ENCODE measurements around the gene MAGED4. TPM values are rescaled to one million over a fixed set of nuclear protein-coding genes. Genes with fewer than 3 reads are reported as not detected.

The MAGED4 gene
- total RNA-seq, 1 donor from 2014 or later = 75.6 TPM

DNA sequence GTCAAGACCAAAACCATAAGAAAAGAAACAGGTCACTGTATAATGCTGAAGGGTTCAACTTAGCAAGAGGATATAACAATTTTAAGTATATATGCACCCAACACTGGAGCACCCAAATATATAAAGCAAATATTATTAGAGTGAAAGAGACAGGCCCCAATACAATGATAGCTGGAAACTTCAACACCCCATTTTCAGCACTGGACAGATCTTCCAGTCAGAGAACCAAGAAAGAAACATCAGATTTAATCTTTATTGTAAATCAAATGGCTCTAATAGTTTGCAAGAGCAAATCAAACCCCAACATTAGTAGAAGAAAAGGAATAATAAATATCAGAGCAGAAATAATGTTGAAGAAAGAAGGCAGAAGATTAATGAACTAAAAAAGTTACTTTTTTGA, 36.2 kb downstream of the MAGED4 start:
- Mint-ChIP-seq H3K4me1 (no peaks in the 10 kb centered on the region), H3K27me3 (ENCODE audit: low read depth) (no peaks in the 10 kb centered on the region), H3K27ac (no peak overlapping the region), H3K36me3 (no peaks in the 10 kb centered on the region), H3K4me3 (no peak overlapping the region), H3K9me3 (peaks cover 38% of the 10 kb centered on the region)
- DNase-seq (ENCODE audit: low spot score in 2 of 2, unreplicated experiment in 2 of 2) = no peak
- TF ChIP-seq, protein P1, sequence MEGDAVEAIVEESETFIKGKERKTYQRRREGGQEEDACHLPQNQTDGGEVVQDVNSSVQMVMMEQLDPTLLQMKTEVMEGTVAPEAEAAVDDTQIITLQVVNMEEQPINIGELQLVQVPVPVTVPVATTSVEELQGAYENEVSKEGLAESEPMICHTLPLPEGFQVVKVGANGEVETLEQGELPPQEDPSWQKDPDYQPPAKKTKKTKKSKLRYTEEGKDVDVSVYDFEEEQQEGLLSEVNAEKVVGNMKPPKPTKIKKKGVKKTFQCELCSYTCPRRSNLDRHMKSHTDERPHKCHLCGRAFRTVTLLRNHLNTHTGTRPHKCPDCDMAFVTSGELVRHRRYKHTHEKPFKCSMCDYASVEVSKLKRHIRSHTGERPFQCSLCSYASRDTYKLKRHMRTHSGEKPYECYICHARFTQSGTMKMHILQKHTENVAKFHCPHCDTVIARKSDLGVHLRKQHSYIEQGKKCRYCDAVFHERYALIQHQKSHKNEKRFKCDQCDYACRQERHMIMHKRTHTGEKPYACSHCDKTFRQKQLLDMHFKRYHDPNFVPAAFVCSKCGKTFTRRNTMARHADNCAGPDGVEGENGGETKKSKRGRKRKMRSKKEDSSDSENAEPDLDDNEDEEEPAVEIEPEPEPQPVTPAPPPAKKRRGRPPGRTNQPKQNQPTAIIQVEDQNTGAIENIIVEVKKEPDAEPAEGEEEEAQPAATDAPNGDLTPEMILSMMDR (IDR thresholded peaks at IDR 0.05; ENCODE audit: unreplicated experiment) = no peak

Other genes starting within 250 kb of the MAGED4 start
- gene MAGED4B, start 115.7 kb upstream of the MAGED4 start, total RNA-seq = 113 to 135 TPM (median 119 TPM) in 3 replicates
- 15.3 to 23.0 TPM (median 22.5 TPM) in 3 replicates for gene XAGE2, start 184.1 kb downstream of the MAGED4 start, total RNA-seq

All from mesothelial cell of epicardium (in vitro differentiated cells).